Measurements from ENCODE around the gene YTHDC2.

YTHDC2 gene

GRCh38 chr5:113520429-113520828 is 6.9 kb downstream of the YTHDC2 start:
- DNase-seq (ENCODE audit: low read depth in 2 of 2): no peak

- DNase-seq (ENCODE audit: low read depth in 2 of 2): no peak
Observed at GRCh38 chr5:113520899-113521298, 7.4 kb downstream of the YTHDC2 start.

GRCh38 chr5:113523168-113523567 is 9.7 kb downstream of the YTHDC2 start:
- DNase-seq (ENCODE audit: low read depth in 2 of 2): no peak

GRCh38 chr5:113524927-113525326 is 11.4 kb downstream of the YTHDC2 start:
- no peak for DNase-seq (ENCODE audit: low read depth in 2 of 2)

- no peak for DNase-seq (ENCODE audit: low read depth in 2 of 2)
Observed at GRCh38 chr5:113526421-113526820, 12.9 kb downstream of the YTHDC2 start.

- DNase-seq (ENCODE audit: low read depth in 2 of 2): no peak
Observed at GRCh38 chr5:113527746-113528145, 14.3 kb downstream of the YTHDC2 start.

- DNase-seq (ENCODE audit: low read depth in 2 of 2): no peak
Observed at GRCh38 chr5:113531481-113532159, 18.1 kb downstream of the YTHDC2 start.

- DNase-seq (ENCODE audit: low read depth in 2 of 2): no peak
Observed at GRCh38 chr5:113538313-113538712, 24.8 kb downstream of the YTHDC2 start.

GRCh38 chr5:113546703-113547183 is 33.2 kb downstream of the YTHDC2 start:
- no peak for DNase-seq (ENCODE audit: low read depth in 2 of 2)

GRCh38 chr5:113548396-113548795 is 34.9 kb downstream of the YTHDC2 start:
- DNase-seq (ENCODE audit: low read depth in 2 of 2): no peak

- DNase-seq (ENCODE audit: low read depth in 2 of 2): no peak
Observed at GRCh38 chr5:113552137-113552536, 38.6 kb downstream of the YTHDC2 start.

- no peak for DNase-seq (ENCODE audit: low read depth in 2 of 2)
Observed at GRCh38 chr5:113552620-113553019, 39.1 kb downstream of the YTHDC2 start.

GRCh38 chr5:113562828-113563400 is 49.4 kb downstream of the YTHDC2 start:
- DNase-seq (ENCODE audit: low read depth in 2 of 2): no peak

GRCh38 chr5:113569396-113569795 is 55.9 kb downstream of the YTHDC2 start:
- no peak for DNase-seq (ENCODE audit: low read depth in 2 of 2)

- no peak for DNase-seq (ENCODE audit: low read depth in 2 of 2)
Observed at GRCh38 chr5:113572716-113573115, 59.2 kb downstream of the YTHDC2 start.

GRCh38 chr5:113574417-113574816 is 60.9 kb downstream of the YTHDC2 start:
- no peak for DNase-seq (ENCODE audit: low read depth in 2 of 2)

- DNase-seq (ENCODE audit: low read depth in 2 of 2): no peak
Observed at GRCh38 chr5:113575074-113575473, 61.6 kb downstream of the YTHDC2 start.

- no peak for DNase-seq (ENCODE audit: low read depth in 2 of 2)
Observed at GRCh38 chr5:113578091-113578490, 64.6 kb downstream of the YTHDC2 start.

GRCh38 chr5:113581388-113581787 is 67.9 kb downstream of the YTHDC2 start:
- no peak for DNase-seq (ENCODE audit: low read depth in 2 of 2)

GRCh38 chr5:113598150-113598549 is 84.7 kb downstream of the YTHDC2 start:
- DNase-seq (ENCODE audit: low read depth in 2 of 2): no peak

- DNase-seq (ENCODE audit: low read depth in 2 of 2): no peak
Observed at GRCh38 chr5:113598926-113599325, 85.4 kb downstream of the YTHDC2 start.

- DNase-seq (ENCODE audit: low read depth in 2 of 2): no peak
Observed at GRCh38 chr5:113600255-113600905, 86.9 kb downstream of the YTHDC2 start.

- DNase-seq (ENCODE audit: low read depth in 2 of 2): no peak
Observed at GRCh38 chr5:113601423-113601822, 87.9 kb downstream of the YTHDC2 start.
